Liver (tissue), 9 donors: Measurements from ENCODE around the gene CMC2. TPM values are rescaled to one million over a fixed set of nuclear protein-coding genes. Genes with fewer than 3 reads are reported as not detected.

Experiments used
- DNase-seq: peaks from one replicate; pipeline ENCODE4 v3.0.0-alpha.2; 2017; ENCODE audit warnings: low spot score
- H3K27ac ChIP-seq, 2 donors: one replicate each; pipeline ENCODE4 v1.7.0; 2013; ENCODE audit warnings: inconsistent platforms in 2 of 2, low read length in 2 of 2, control low read depth in 1 of 2, low read depth in 1 of 2, mild to moderate bottlenecking in 1 of 2
- H3K27me3 ChIP-seq, 4 donors: one replicate each; pipeline versions ENCODE4 v1.6.1 to v1.7.0; 2013; ENCODE audit warnings: low read length in 3 of 4, inconsistent platforms in 1 of 4, mild to moderate bottlenecking in 1 of 4, moderate library complexity in 1 of 4; ENCODE audit not compliant: control insufficient read depth in 4 of 4, insufficient read depth in 4 of 4
- H3K36me3 ChIP-seq, 4 donors: one replicate each; pipeline versions ENCODE4 v1.6.1 to v1.7.0; 2013; ENCODE audit warnings: low read length in 3 of 4, mild to moderate bottlenecking in 3 of 4, low read depth in 1 of 4, moderate library complexity in 1 of 4; ENCODE audit not compliant: control insufficient read depth in 4 of 4, insufficient read depth in 3 of 4
- H3K4me1 ChIP-seq, 4 donors: one replicate each; pipeline versions ENCODE4 v1.6.1 to v1.7.0; 2013; ENCODE audit warnings: low read length in 3 of 4, mild to moderate bottlenecking in 3 of 4, moderate library complexity in 1 of 4; ENCODE audit not compliant: control insufficient read depth in 4 of 4, insufficient read depth in 4 of 4
- H3K4me3 ChIP-seq, 3 donors: one replicate each; pipeline versions ENCODE4 v1.6.1 to v1.7.0; 2013; ENCODE audit warnings: low read length in 3 of 3, control low read depth in 1 of 3, low read depth in 1 of 3, mild to moderate bottlenecking in 1 of 3
- H3K9ac ChIP-seq, 2 donors: one replicate each; pipeline ENCODE4 v1.7.0; 2013; ENCODE audit warnings: low read length in 2 of 2, mild to moderate bottlenecking in 2 of 2, moderate library complexity in 2 of 2, control low read depth in 1 of 2, low read depth in 1 of 2
- H3K9me3 ChIP-seq, 4 donors: one replicate each; pipeline versions ENCODE4 v1.6.1 to v1.7.0; 2013; ENCODE audit warnings: low read length in 3 of 4; ENCODE audit not compliant: control insufficient read depth in 4 of 4
- ATF3 ChIP-seq: IDR thresholded peaks from 2 replicates; pipeline ENCODE4 v1.6.1; 2016; ENCODE audit warnings: antibody characterized with exemption
- CTCF ChIP-seq: fragments of 150-350 bp; IDR thresholded peaks from 2 replicates; pipeline ENCODE4 v1.5.1; 2017; ENCODE audit warnings: improper control_type of control experiment, low read depth, low read length; ENCODE audit not compliant: missing input control
- EGR1 ChIP-seq, 2 donors: IDR thresholded peaks; 2 replicates each; pipeline ENCODE4 v1.6.1; 2016 to 2018; ENCODE audit warnings: antibody characterized with exemption in 2 of 2, low read depth in 2 of 2
- FOXA1 ChIP-seq: IDR thresholded peaks from 2 replicates; pipeline ENCODE4 v1.6.1; 2016; ENCODE audit warnings: antibody characterized with exemption
- FOXA2 ChIP-seq: IDR thresholded peaks from 2 replicates; pipeline ENCODE4 v1.6.1; 2016; ENCODE audit warnings: antibody characterized with exemption
- GABPA ChIP-seq, 2 donors: IDR thresholded peaks in 1 of 2; conservative IDR thresholded peaks in 1 of 2; 2 replicates each; pipeline ENCODE4 v1.6.1; 2016; ENCODE audit warnings: antibody characterized with exemption in 2 of 2, mild to moderate bottlenecking in 1 of 2, moderate library complexity in 1 of 2
- HNF4A ChIP-seq, 2 donors: conservative IDR thresholded peaks; 2 replicates each; pipeline ENCODE4 v1.6.1; 2016; ENCODE audit warnings: antibody characterized with exemption in 2 of 2, mild to moderate bottlenecking in 2 of 2
- HNF4G ChIP-seq: IDR thresholded peaks from 2 replicates; pipeline ENCODE4 v1.6.1; 2016; ENCODE audit warnings: antibody characterized with exemption
- JUND ChIP-seq, 2 donors: IDR thresholded peaks; 2 replicates each; pipeline ENCODE4 v1.6.1; 2016; ENCODE audit warnings: antibody characterized with exemption in 2 of 2
- MAX ChIP-seq: IDR thresholded peaks from 2 replicates; pipeline ENCODE4 v1.6.1; 2016; ENCODE audit warnings: antibody characterized with exemption
- NR2F2 ChIP-seq: IDR thresholded peaks from 2 replicates; pipeline ENCODE4 v1.6.1; 2016; ENCODE audit warnings: antibody characterized with exemption
- RAD21 ChIP-seq, 2 donors: IDR thresholded peaks; 2 replicates each; pipeline ENCODE4 v1.6.1; 2016; ENCODE audit warnings: antibody characterized with exemption in 2 of 2, mild to moderate bottlenecking in 2 of 2
- REST ChIP-seq: IDR thresholded peaks from 2 replicates; pipeline ENCODE4 v1.6.1; 2016; ENCODE audit warnings: antibody characterized with exemption, mild to moderate bottlenecking
- RXRA ChIP-seq, 2 donors: IDR thresholded peaks; 2 replicates each; pipeline ENCODE4 v1.6.1; 2017 to 2018; ENCODE audit warnings: antibody characterized with exemption in 2 of 2, mild to moderate bottlenecking in 1 of 2
- SP1 ChIP-seq: IDR thresholded peaks from 2 replicates; pipeline ENCODE4 v1.6.1; 2018; ENCODE audit warnings: antibody characterized with exemption, mild to moderate bottlenecking
- TAF1 ChIP-seq: conservative IDR thresholded peaks from 2 replicates; pipeline ENCODE4 v1.6.1; 2016; ENCODE audit warnings: antibody characterized with exemption, mild to moderate bottlenecking
- YY1 ChIP-seq: IDR thresholded peaks from 2 replicates; pipeline ENCODE4 v1.6.1; 2016; ENCODE audit warnings: antibody characterized with exemption, mild to moderate bottlenecking
- ZBTB33 ChIP-seq: IDR thresholded peaks from 2 replicates; pipeline ENCODE4 v1.6.1; 2016; ENCODE audit warnings: antibody characterized with exemption
- polyA plus RNA-seq, 2 donors: library from polyadenylated mRNA; stranded (reverse) in 1 of 2; unstranded in 1 of 2; fragments of 200-250 nt in 1 of 2; fragments of >200 nt in 1 of 2; fragmentation: Nextera tagmentation in 1 of 2; extraction: Ambion mirVana in 1 of 2; gene quantifications; one replicate each; pipeline versions ENCODE4 v1.2.1 to v1.2.3, GENCODE V29; 2013 to 2015
- total RNA-seq, 2 donors: library from RNA; depleted of rRNA; stranded (reverse); fragments of >200 nt; gene quantifications; one replicate each; pipeline ENCODE4 v1.2.3, GENCODE V29; 2014
- donor health status: healthy.
- donor health status: healthy.
- donor health status: healthy.
- donor health status: healthy.
- donor health status: healthy.

CMC2 gene
- total and polyA plus RNA-seq, 4 donors, result 26.2 to 98.4 (median 42.5) TPM

- Histone ChIP-seq H3K4me1 (peaks cover 6 to 40% (median 26%) of the 10 kb centered on the region in 4 donors), H3K36me3 (peaks cover 0 to 3% (median 1%) of the 10 kb centered on the region in 4 donors), H3K27me3 (no peaks in the 10 kb centered on the region), H3K9me3 (no peaks in the 10 kb centered on the region), H3K9ac (peak overlapping the region in 1 of 2 donors; percentile 69), H3K4me3 (no peak overlapping the region), H3K27ac (peak overlapping the region; percentile 77 to 92)
- DNase-seq, result no peak
- no peak for TF ChIP-seq ZBTB33
- peak; percentile 31 for TF ChIP-seq FOXA1
- TF ChIP-seq NR2F2, result no peak
- TF ChIP-seq GABPA (IDR thresholded peaks at IDR 0.05 in 1 of 2, conservative IDR thresholded peaks at IDR 0.05 in 1 of 2), result peak in 1 of 2 donors; percentile 8
- peak in 1 of 2 donors; percentile 16 for TF ChIP-seq EGR1 (IDR thresholded peaks at IDR 0.05; ENCODE audit: low read depth in 2 of 2)
- peak; percentile 73 for TF ChIP-seq YY1
- no peak for TF ChIP-seq CTCF
- peak; percentile 23 for TF ChIP-seq RAD21 (IDR thresholded peaks at IDR 0.05)
- peak; percentile 50 to 53 for TF ChIP-seq JUND (IDR thresholded peaks at IDR 0.05)
- peak; percentile 58 for TF ChIP-seq REST
- TF ChIP-seq TAF1, result no peak
- peak; percentile 25 for TF ChIP-seq ATF3
- peak; percentile 86 to 90 for TF ChIP-seq HNF4A (conservative IDR thresholded peaks at IDR 0.05)
- peak; percentile 20 for TF ChIP-seq MAX
- TF ChIP-seq SP1, result peak; percentile 81
- TF ChIP-seq FOXA2, result peak; percentile 68
- TF ChIP-seq RXRA (IDR thresholded peaks at IDR 0.05), result peak; percentile 75 to 80
- TF ChIP-seq HNF4G, result peak; percentile 33
Measured at GRCh38 chr16:80981103-80981502, 25.6 kb downstream of the CMC2 start.
